OCI-LY7 (cell line): ENCODE measurements around the gene ZMIZ1. TPM values are rescaled to one million over a fixed set of nuclear protein-coding genes. Genes with fewer than 3 reads are reported as not detected.

Experiments used
- BruUV-seq: library from RNA; stranded (reverse); fragments of 400-500 nt; replicated peaks from 2 replicates; lab custom pipeline; 2021; lab: Mats Ljungman, UMichigan
- CTCF ChIA-PET: fragments of 300-600 bp; sonication (Branson Sonifier 250); formaldehyde crosslinking; loops from one replicate; lab custom pipeline; 2022; ENCODE audit warnings: antibody characterized with exemption; ENCODE audit not compliant: unreplicated experiment; lab: Charles Lee
- POLR2A ChIA-PET: fragments of 300-600 bp; sonication (Branson Sonifier 250); formaldehyde crosslinking; loops from one replicate; lab custom pipeline; 2022; ENCODE audit warnings: antibody characterized with exemption; lab: Charles Lee
- DNase-seq: peaks from one replicate; pipeline ENCODE4 v3.0.0-alpha.2; 2015; ENCODE audit warnings: low spot score
- H2AFZ ChIP-seq: fragments of 200-600 bp; sonication (generic), shearing (Covaris generic); 2 replicates; pipeline ENCODE4 v1.6.1; 2014; ENCODE audit warnings: mild to moderate bottlenecking, antibody characterized with exemption, low read length, moderate library complexity
- H3K27ac ChIP-seq: fragments of 200-600 bp; sonication (generic); 2 replicates; pipeline ENCODE4 v1.5.1; 2014; ENCODE audit warnings: mixed run types, low read depth, mild to moderate bottlenecking, moderate library complexity, low read length, inconsistent platforms; ENCODE audit not compliant: poor library complexity, severe bottlenecking
- H3K36me3 ChIP-seq: fragments of 200-600 bp; sonication (generic); 2 replicates; pipeline ENCODE4 v1.6.1; 2014; ENCODE audit warnings: mild to moderate bottlenecking, antibody characterized with exemption, low read length, moderate library complexity, mixed read lengths; ENCODE audit not compliant: insufficient read depth
- H3K4me1 ChIP-seq: fragments of 200-600 bp; sonication (generic); 2 replicates; pipeline ENCODE4 v1.5.1; 2014; ENCODE audit warnings: mild to moderate bottlenecking, low read length; ENCODE audit not compliant: insufficient read depth, poor library complexity, severe bottlenecking
- H3K4me2 ChIP-seq: fragments of 200-600 bp; sonication (generic); 2 replicates; pipeline ENCODE4 v1.6.1; 2014; ENCODE audit warnings: mild to moderate bottlenecking, low read length
- H3K4me3 ChIP-seq: fragments of 200-600 bp; sonication (generic); 2 replicates; pipeline ENCODE4 v1.5.1; 2014; ENCODE audit warnings: mild to moderate bottlenecking, low read depth, low read length; ENCODE audit not compliant: poor library complexity, severe bottlenecking
- H3K79me2 ChIP-seq: fragments of 200-600 bp; sonication (generic); 2 replicates; pipeline ENCODE4 v1.6.1; 2016; ENCODE audit warnings: low read depth, mild to moderate bottlenecking, low read length, moderate library complexity, mixed read lengths; ENCODE audit not compliant: insufficient read depth
- H3K9me2 ChIP-seq: fragments of 200-600 bp; sonication (generic); 2 replicates; pipeline ENCODE4 v1.6.1; 2016; ENCODE audit warnings: mild to moderate bottlenecking, low read length, mixed read lengths; ENCODE audit not compliant: insufficient read depth
- H3K9me3 ChIP-seq: fragments of 200-600 bp; sonication (generic); 2 replicates; pipeline ENCODE4 v1.6.1; 2014; ENCODE audit warnings: mild to moderate bottlenecking, mixed run types, low read length, mixed read lengths
- H4K20me1 ChIP-seq: fragments of 200-600 bp; sonication (generic); 2 replicates; pipeline ENCODE4 v1.6.1; 2014; ENCODE audit warnings: mild to moderate bottlenecking, antibody characterized with exemption, low read length, moderate library complexity, mixed read lengths; ENCODE audit not compliant: insufficient read depth
- EZH2phosphoT487 ChIP-seq: fragments of 200-600 bp; sonication (generic); IDR thresholded peaks from 2 replicates; pipeline ENCODE4 v1.6.1; 2018; ENCODE audit warnings: low read depth, borderline replicate concordance, mild to moderate bottlenecking, mixed run types, antibody characterized with exemption, low read length, moderate library complexity, mixed read lengths
- intact Hi-C: fragments of 100-400 bp; cut with micrococcal nuclease; formaldehyde crosslinking; loops from one replicate; pipeline ENCODE4 v1.10.0; 2022; ENCODE audit not compliant: unreplicated experiment
- total RNA-seq, 2 experiments: library from RNA; depleted of rRNA in 1 of 2; stranded (reverse); fragments of >200 nt in 1 of 2; shearing (Covaris generic) in 1 of 2; gene quantifications; 2 replicates each; pipeline ENCODE4 v1.2.3, GENCODE V29; 2014 to 2022
- TF ChIP-seq, protein P1 (sequence below): fragments of 200-600 bp; sonication (generic); conservative IDR thresholded peaks from 2 replicates; pipeline ENCODE4 v1.5.1; 2014; ENCODE audit warnings: mild to moderate bottlenecking, antibody characterized with exemption, low read length, moderate library complexity, mixed read lengths

ZMIZ1 gene
- total RNA-seq, 2 experiments from 2014 or later = 20.4 to 66.9 TPM

- Histone ChIP-seq H3K27ac (peak overlapping the region; percentile 57), H3K79me2 (peaks cover 4% of the 10 kb centered on the region; the same call in 1 of the 2 replicates), H3K4me2 (peak overlapping the region; percentile 87), H4K20me1 (no peaks in the 10 kb centered on the region), H3K9me2 (no peaks in the 10 kb centered on the region), H3K9me3 (no peaks in the 10 kb centered on the region), H3K36me3 (no peaks in the 10 kb centered on the region), H3K4me3 (peak overlapping the region; percentile 52), H3K4me1 (peaks cover 93% of the 10 kb centered on the region), H2AFZ (peak overlapping the region; percentile 4; the same call in 1 of the 2 replicates)
- DNase-seq = peak; percentile 70
- BruUV-seq = no TSS peak
- no peak for TF ChIP-seq EZH2phosphoT487
- TF ChIP-seq, protein P1, sequence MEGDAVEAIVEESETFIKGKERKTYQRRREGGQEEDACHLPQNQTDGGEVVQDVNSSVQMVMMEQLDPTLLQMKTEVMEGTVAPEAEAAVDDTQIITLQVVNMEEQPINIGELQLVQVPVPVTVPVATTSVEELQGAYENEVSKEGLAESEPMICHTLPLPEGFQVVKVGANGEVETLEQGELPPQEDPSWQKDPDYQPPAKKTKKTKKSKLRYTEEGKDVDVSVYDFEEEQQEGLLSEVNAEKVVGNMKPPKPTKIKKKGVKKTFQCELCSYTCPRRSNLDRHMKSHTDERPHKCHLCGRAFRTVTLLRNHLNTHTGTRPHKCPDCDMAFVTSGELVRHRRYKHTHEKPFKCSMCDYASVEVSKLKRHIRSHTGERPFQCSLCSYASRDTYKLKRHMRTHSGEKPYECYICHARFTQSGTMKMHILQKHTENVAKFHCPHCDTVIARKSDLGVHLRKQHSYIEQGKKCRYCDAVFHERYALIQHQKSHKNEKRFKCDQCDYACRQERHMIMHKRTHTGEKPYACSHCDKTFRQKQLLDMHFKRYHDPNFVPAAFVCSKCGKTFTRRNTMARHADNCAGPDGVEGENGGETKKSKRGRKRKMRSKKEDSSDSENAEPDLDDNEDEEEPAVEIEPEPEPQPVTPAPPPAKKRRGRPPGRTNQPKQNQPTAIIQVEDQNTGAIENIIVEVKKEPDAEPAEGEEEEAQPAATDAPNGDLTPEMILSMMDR = no peak
- intact Hi-C loops = no loop called here
- POLR2A ChIA-PET = interaction anchor here (0.7 to 3.5 kb wide), 5 partner anchors 10 to 107 kb away, joined by 4 to 25 read pairs (median 5); no protein-coding TSS in a partner anchor
- CTCF ChIA-PET = interaction anchor here (0.6 to 0.9 kb wide), 2 partner anchors 14 to 66 kb away, joined by 3 to 10 read pairs; no protein-coding TSS in a partner anchor
These were observed 15.5 kb downstream of the ZMIZ1 start for GRCh38 chr10:79084012-79084971.

- no peak for TF ChIP-seq EZH2phosphoT487
- TF ChIP-seq, protein P1 = no peak
- DNase-seq = peak; percentile 88
- peaks cover 4% of the 10 kb centered on the region; the same call in 1 of the 2 replicates for H3K79me2 ChIP-seq
- POLR2A ChIA-PET = interaction anchor here (1.2 to 3.5 kb wide), 3 partner anchors 9 to 51 kb away, joined by 4 to 25 read pairs (median 14); no protein-coding TSS in a partner anchor
- H3K4me1 ChIP-seq = peaks cover 94% of the 10 kb centered on the region
- no peaks in the 10 kb centered on the region for H3K9me2 ChIP-seq
- CTCF ChIA-PET = no interaction called here
- no peaks in the 10 kb centered on the region for H3K36me3 ChIP-seq
- no TSS peak for BruUV-seq
- H3K27ac ChIP-seq = peak overlapping the region; percentile 57
- no peaks in the 10 kb centered on the region for H3K9me3 ChIP-seq
- H2AFZ ChIP-seq = no peak overlapping the region
- H3K4me3 ChIP-seq = peak overlapping the region; percentile 52
- no peaks in the 10 kb centered on the region for H4K20me1 ChIP-seq
- intact Hi-C loops = loop anchor here (1.0 kb wide), 1 partner anchor 13 kb away; no protein-coding TSS in a partner anchor
- H3K4me2 ChIP-seq = peak overlapping the region; percentile 87
These were observed 16.3 kb downstream of the ZMIZ1 start for GRCh38 chr10:79084972-79085597.
